GM18870 (cell line): ENCODE results near the gene NOL4.
A peak's percentile ranks its signal among the peaks of the same experiment; 100 is the strongest.
"Not testable (repeated sequence)": the region's sequence is repeated elsewhere in the genome, so short reads cannot be mapped to it uniquely, and the experiment has no call there.

Experiments
- ATAC-seq: cut with Tn5 transposase; IDR thresholded peaks from one replicate; pipeline ENCODE4 v1.9.1; 2021; ENCODE audit warnings: moderate library complexity; ENCODE audit not compliant: unreplicated experiment

NOL4 gene

GRCh38 chr18:34224423-34225217 lies at the start of gene NOL4:
NOL4 (minus strand) TSS chr18:34224913; CDS start chr18:34223253, 1,660 bp downstream.
- no peak for ATAC-seq

- ATAC-seq = not testable (repeated sequence)
These were observed 41.3 kb upstream of the NOL4 start for GRCh38 chr18:34266029-34266428.

- peak; percentile 99 for ATAC-seq
These were observed 37.4 kb upstream of the NOL4 start for GRCh38 chr18:34261865-34262780.

- no peak for ATAC-seq
These were observed 33.5 kb upstream of the NOL4 start for GRCh38 chr18:34258176-34258575.

- ATAC-seq = no peak
These were observed 27.2 kb upstream of the NOL4 start for GRCh38 chr18:34251919-34252318.

- ATAC-seq = no peak
These were observed 24.0 kb upstream of the NOL4 start for GRCh38 chr18:34248727-34249126.

- no peak for ATAC-seq
These were observed 18.0 kb upstream of the NOL4 start for GRCh38 chr18:34242739-34243138.

GRCh38 chr18:34233781-34234388 lies 9.2 kb upstream of the NOL4 start:
- not testable (repeated sequence) for ATAC-seq

GRCh38 chr18:34225218-34225553 lies 473 bp upstream of the NOL4 start:
- ATAC-seq = no peak

- ATAC-seq = no peak
These were observed 755 bp downstream of the NOL4 start for GRCh38 chr18:34223893-34224422.

- ATAC-seq = no peak
These were observed 1.4 kb downstream of the NOL4 start for GRCh38 chr18:34223164-34223892.

GRCh38 chr18:34222307-34223163 lies 2.2 kb downstream of the NOL4 start:
- peak; percentile 59 for ATAC-seq

GRCh38 chr18:34221971-34222306 lies 2.8 kb downstream of the NOL4 start:
- peak; percentile 15 for ATAC-seq

- no peak for ATAC-seq
These were observed 4.5 kb downstream of the NOL4 start for GRCh38 chr18:34220081-34220815.

- no peak for ATAC-seq
These were observed 5.1 kb downstream of the NOL4 start for GRCh38 chr18:34219651-34220050.

GRCh38 chr18:34212511-34212910 lies 12.2 kb downstream of the NOL4 start:
- ATAC-seq = no peak

GRCh38 chr18:34207344-34207851 lies 17.3 kb downstream of the NOL4 start:
- no peak for ATAC-seq

GRCh38 chr18:34203866-34204265 lies 20.8 kb downstream of the NOL4 start:
- ATAC-seq = no peak

- no peak for ATAC-seq
These were observed 28.5 kb downstream of the NOL4 start for GRCh38 chr18:34196256-34196655.
